Activated naive CD8-positive, alpha-beta T cell treated with anti-CD3 and anti-CD28 coated beads, Interleukin-2, amount 10 ng/mL, durations not matched to agents 7 days and 5 days (primary cell): ENCODE measurements around the gene SYNPR. TPM values are rescaled to one million over a fixed set of nuclear protein-coding genes. Genes with fewer than 3 reads are reported as not detected.

Experiments used
- ATAC-seq: fragments of 150-1000 bp; cut with Tn5 transposase; one replicate; pipeline ENCODE4 v1.10.0; 2021; ENCODE audit warnings: low read depth, moderate library complexity
- POLR2A ChIA-PET: fragments of 350-600 bp; sonication (Branson Sonifier 250); formaldehyde crosslinking; loops from one replicate; lab custom pipeline; 2021; ENCODE audit warnings: antibody characterized with exemption; lab: Charles Lee
- DNase-seq: peaks from one replicate; pipeline ENCODE4 v3.0.0; 2021
- H3K27ac Mint-ChIP-seq: one replicate; pipeline ENCODE4 v1.8.0; 2022; ENCODE audit warnings: mild to moderate bottlenecking, mixed read lengths
- H3K27me3 Mint-ChIP-seq: one replicate; pipeline ENCODE4 v1.8.0; 2022; ENCODE audit warnings: mild to moderate bottlenecking, moderate library complexity, mixed read lengths
- H3K36me3 Mint-ChIP-seq: one replicate; pipeline ENCODE4 v1.8.0; 2021; ENCODE audit warnings: mild to moderate bottlenecking, mixed read lengths
- H3K4me1 Mint-ChIP-seq: one replicate; pipeline ENCODE4 v1.8.0; 2021; ENCODE audit warnings: mixed read lengths
- H3K4me3 Mint-ChIP-seq: one replicate; pipeline ENCODE4 v1.8.0; 2022; ENCODE audit warnings: mild to moderate bottlenecking, moderate library complexity, mixed read lengths
- H3K9me3 Mint-ChIP-seq: one replicate; pipeline ENCODE4 v1.8.0; 2021; ENCODE audit warnings: mixed read lengths
- total RNA-seq, 2 experiments: library from RNA; stranded (reverse); gene quantifications; one replicate each; pipeline ENCODE4 v1.2.3, GENCODE V29; 2021

Gene SYNPR
- total RNA-seq, 2 experiments from 2014 or later = not detected

- H3K27me3 Mint-ChIP-seq = peaks cover 20% of the 10 kb centered on the region
- H3K36me3 Mint-ChIP-seq = no peaks in the 10 kb centered on the region
- ATAC-seq (no peak), DNase-seq (no peak)
- no peaks in the 10 kb centered on the region for H3K9me3 Mint-ChIP-seq
- no peaks in the 10 kb centered on the region for H3K4me1 Mint-ChIP-seq
- H3K27ac Mint-ChIP-seq = no peak overlapping the region
- H3K4me3 Mint-ChIP-seq = no peak overlapping the region
- POLR2A ChIA-PET = no interaction called here
Observed at GRCh38 chr3:63279005-63279841, 1.1 kb downstream of the SYNPR start.

GRCh38 chr3:63287610-63288009, 9.5 kb downstream of the SYNPR start:
- ATAC-seq = no peak
- Mint-ChIP-seq H3K4me1 (no peaks in the 10 kb centered on the region), H3K27ac (no peak overlapping the region), H3K4me3 (no peak overlapping the region), H3K27me3 (no peaks in the 10 kb centered on the region), H3K36me3 (no peaks in the 10 kb centered on the region), H3K9me3 (no peaks in the 10 kb centered on the region)
- POLR2A ChIA-PET = no interaction called here
- no peak for DNase-seq

GRCh38 chr3:63290686-63291085, 12.6 kb downstream of the SYNPR start:
- no peak overlapping the region for H3K27ac Mint-ChIP-seq
- no peaks in the 10 kb centered on the region for H3K36me3 Mint-ChIP-seq
- no peaks in the 10 kb centered on the region for H3K9me3 Mint-ChIP-seq
- no peaks in the 10 kb centered on the region for H3K4me1 Mint-ChIP-seq
- no peak overlapping the region for H3K4me3 Mint-ChIP-seq
- ATAC-seq = no peak
- no peak for DNase-seq
- H3K27me3 Mint-ChIP-seq = no peaks in the 10 kb centered on the region
- POLR2A ChIA-PET = no interaction called here

- no peak for ATAC-seq
- POLR2A ChIA-PET = no interaction called here
- no peaks in the 10 kb centered on the region for H3K9me3 Mint-ChIP-seq
- no peak overlapping the region for H3K27ac Mint-ChIP-seq
- no peak overlapping the region for H3K4me3 Mint-ChIP-seq
- DNase-seq = no peak
- H3K27me3 Mint-ChIP-seq = no peaks in the 10 kb centered on the region
- no peaks in the 10 kb centered on the region for H3K4me1 Mint-ChIP-seq
- no peaks in the 10 kb centered on the region for H3K36me3 Mint-ChIP-seq
Observed at GRCh38 chr3:63294332-63294731, 16.2 kb downstream of the SYNPR start.

GRCh38 chr3:63295356-63295755, 17.2 kb downstream of the SYNPR start:
- H3K36me3 Mint-ChIP-seq = no peaks in the 10 kb centered on the region
- no peaks in the 10 kb centered on the region for H3K9me3 Mint-ChIP-seq
- no peaks in the 10 kb centered on the region for H3K27me3 Mint-ChIP-seq
- no peak overlapping the region for H3K4me3 Mint-ChIP-seq
- no peak for DNase-seq
- POLR2A ChIA-PET = no interaction called here
- no peak for ATAC-seq
- no peak overlapping the region for H3K27ac Mint-ChIP-seq
- H3K4me1 Mint-ChIP-seq = no peaks in the 10 kb centered on the region

- no peaks in the 10 kb centered on the region for H3K4me1 Mint-ChIP-seq
- no peaks in the 10 kb centered on the region for H3K9me3 Mint-ChIP-seq
- no peaks in the 10 kb centered on the region for H3K27me3 Mint-ChIP-seq
- DNase-seq = no peak
- H3K36me3 Mint-ChIP-seq = no peaks in the 10 kb centered on the region
- no peak overlapping the region for H3K27ac Mint-ChIP-seq
- ATAC-seq = no peak
- H3K4me3 Mint-ChIP-seq = no peak overlapping the region
- POLR2A ChIA-PET = no interaction called here
Observed at GRCh38 chr3:63295806-63296205, 17.7 kb downstream of the SYNPR start.

GRCh38 chr3:63296249-63296648, 18.1 kb downstream of the SYNPR start:
- H3K27ac Mint-ChIP-seq = no peak overlapping the region
- ATAC-seq = no peak
- no peaks in the 10 kb centered on the region for H3K36me3 Mint-ChIP-seq
- H3K27me3 Mint-ChIP-seq = no peaks in the 10 kb centered on the region
- DNase-seq = no peak
- H3K4me3 Mint-ChIP-seq = no peak overlapping the region
- H3K4me1 Mint-ChIP-seq = no peaks in the 10 kb centered on the region
- H3K9me3 Mint-ChIP-seq = no peaks in the 10 kb centered on the region
- POLR2A ChIA-PET = no interaction called here

GRCh38 chr3:63303238-63303637, 25.1 kb downstream of the SYNPR start:
- H3K36me3 Mint-ChIP-seq = no peaks in the 10 kb centered on the region
- H3K4me1 Mint-ChIP-seq = no peaks in the 10 kb centered on the region
- POLR2A ChIA-PET = no interaction called here
- no peaks in the 10 kb centered on the region for H3K9me3 Mint-ChIP-seq
- H3K27ac Mint-ChIP-seq = no peak overlapping the region
- no peak overlapping the region for H3K4me3 Mint-ChIP-seq
- no peak for ATAC-seq
- DNase-seq = no peak
- no peaks in the 10 kb centered on the region for H3K27me3 Mint-ChIP-seq

- no peaks in the 10 kb centered on the region for H3K4me1 Mint-ChIP-seq
- no peak overlapping the region for H3K27ac Mint-ChIP-seq
- no peaks in the 10 kb centered on the region for H3K36me3 Mint-ChIP-seq
- DNase-seq (no peak), ATAC-seq (no peak)
- POLR2A ChIA-PET = no interaction called here
- no peaks in the 10 kb centered on the region for H3K27me3 Mint-ChIP-seq
- no peaks in the 10 kb centered on the region for H3K9me3 Mint-ChIP-seq
- H3K4me3 Mint-ChIP-seq = no peak overlapping the region
Observed at GRCh38 chr3:63304421-63304820, 26.3 kb downstream of the SYNPR start.

GRCh38 chr3:63308072-63308471, 30.0 kb downstream of the SYNPR start:
- no peaks in the 10 kb centered on the region for H3K4me1 Mint-ChIP-seq
- H3K9me3 Mint-ChIP-seq = no peaks in the 10 kb centered on the region
- POLR2A ChIA-PET = no interaction called here
- H3K36me3 Mint-ChIP-seq = no peaks in the 10 kb centered on the region
- H3K27ac Mint-ChIP-seq = no peak overlapping the region
- no peak for DNase-seq
- no peak for ATAC-seq
- H3K27me3 Mint-ChIP-seq = peaks cover 3% of the 10 kb centered on the region
- no peak overlapping the region for H3K4me3 Mint-ChIP-seq

- H3K27me3 Mint-ChIP-seq = peaks cover 3% of the 10 kb centered on the region
Observed at GRCh38 chr3:63309768-63310167, 31.7 kb downstream of the SYNPR start.

GRCh38 chr3:63323766-63324165, 45.7 kb downstream of the SYNPR start:
- ATAC-seq = no peak
- H3K27me3 Mint-ChIP-seq = no peaks in the 10 kb centered on the region
- POLR2A ChIA-PET = no interaction called here

More at GRCh38 chr3:63309768-63310167, 31.7 kb downstream of the SYNPR start:
- no peak for DNase-seq
- Mint-ChIP-seq H3K4me1 (no peaks in the 10 kb centered on the region), H3K4me3 (no peak overlapping the region), H3K27ac (no peak overlapping the region), H3K36me3 (no peaks in the 10 kb centered on the region), H3K9me3 (peaks cover 3% of the 10 kb centered on the region)
- POLR2A ChIA-PET = no interaction called here
- ATAC-seq = no peak

GRCh38 chr3:63324621-63325020, 46.5 kb downstream of the SYNPR start:
- Mint-ChIP-seq H3K27ac (no peak overlapping the region), H3K9me3 (no peaks in the 10 kb centered on the region), H3K36me3 (no peaks in the 10 kb centered on the region), H3K27me3 (peaks cover 2% of the 10 kb centered on the region), H3K4me1 (no peaks in the 10 kb centered on the region), H3K4me3 (no peak overlapping the region)
- POLR2A ChIA-PET = no interaction called here
- DNase-seq (no peak), ATAC-seq (no peak)

More at GRCh38 chr3:63323766-63324165, 45.7 kb downstream of the SYNPR start:
- no peak for DNase-seq
- no peak overlapping the region for H3K27ac Mint-ChIP-seq
- no peaks in the 10 kb centered on the region for H3K36me3 Mint-ChIP-seq
- no peak overlapping the region for H3K4me3 Mint-ChIP-seq
- no peaks in the 10 kb centered on the region for H3K4me1 Mint-ChIP-seq
- peaks cover under 1% of the 10 kb centered on the region for H3K9me3 Mint-ChIP-seq

- no peak overlapping the region for H3K27ac Mint-ChIP-seq
Observed at GRCh38 chr3:63325386-63325785, 47.3 kb downstream of the SYNPR start.

More at GRCh38 chr3:63325386-63325785, 47.3 kb downstream of the SYNPR start:
- DNase-seq (no peak), ATAC-seq (no peak)
- Mint-ChIP-seq H3K9me3 (no peaks in the 10 kb centered on the region), H3K36me3 (no peaks in the 10 kb centered on the region), H3K27me3 (peaks cover 2% of the 10 kb centered on the region), H3K4me3 (no peak overlapping the region), H3K4me1 (no peaks in the 10 kb centered on the region)
- POLR2A ChIA-PET = no interaction called here
